Measurements from ENCODE around the gene LSM6. TPM values are rescaled to one million over a fixed set of nuclear protein-coding genes. Genes with fewer than 3 reads are reported as not detected.

The LSM6 gene
- total RNA-seq, 2 experiments from 2014 or later = 47.6 to 50.5 TPM

Other genes with a start within 250 kb of the LSM6 start
- 10 to 100 TPM in 1 of 2 experiments, 1 to 10 TPM in 1; 7.9 to 10.3 TPM for gene ZNF827, start 236.9 kb upstream of the LSM6 start, total RNA-seq
- gene REELD1, start 38.8 kb downstream of the LSM6 start, total RNA-seq = not detected